ENCODE data around the gene CLCF1.

Gene CLCF1

GRCh38 chr11:67412495-67413179 is 39.2 kb upstream of the CLCF1 start:
- DNase-seq (ENCODE audit: low spot score) = no peak
- no peaks in the 10 kb centered on the region for H3K9me3 Mint-ChIP-seq
- H3K36me3 Mint-ChIP-seq (ENCODE audit: low read depth) = peaks cover 29% of the 10 kb centered on the region
- no peak overlapping the region for H3K4me3 Mint-ChIP-seq
- no peak overlapping the region for H3K27ac Mint-ChIP-seq
- H3K4me1 Mint-ChIP-seq (ENCODE audit: low read depth) = peaks cover 52% of the 10 kb centered on the region
- peaks cover 13% of the 10 kb centered on the region for H3K27me3 Mint-ChIP-seq (ENCODE audit: low read depth)

- Mint-ChIP-seq H3K27ac (peak overlapping the region; percentile 26), H3K4me3 (no peak overlapping the region), H3K9me3 (no peaks in the 10 kb centered on the region), H3K4me1 (ENCODE audit: low read depth) (peaks cover 53% of the 10 kb centered on the region), H3K27me3 (ENCODE audit: low read depth) (peaks cover 13% of the 10 kb centered on the region), H3K36me3 (ENCODE audit: low read depth) (peaks cover 37% of the 10 kb centered on the region)
- no peak for DNase-seq (ENCODE audit: low spot score)
Measured at GRCh38 chr11:67411785-67412152, 38.4 kb upstream of the CLCF1 start.

GRCh38 chr11:67410984-67411784 is 37.8 kb upstream of the CLCF1 start:
- Mint-ChIP-seq H3K9me3 (no peaks in the 10 kb centered on the region), H3K36me3 (ENCODE audit: low read depth) (peaks cover 41% of the 10 kb centered on the region), H3K27me3 (ENCODE audit: low read depth) (peaks cover 7% of the 10 kb centered on the region), H3K27ac (peak overlapping the region; percentile 60), H3K4me1 (ENCODE audit: low read depth) (peaks cover 50% of the 10 kb centered on the region), H3K4me3 (peak overlapping the region; percentile 46)
- DNase-seq (ENCODE audit: low spot score) = no peak

GRCh38 chr11:67410369-67410831 is 37.0 kb upstream of the CLCF1 start:
- Mint-ChIP-seq H3K4me3 (peak overlapping the region; percentile 94), H3K4me1 (ENCODE audit: low read depth) (peaks cover 53% of the 10 kb centered on the region), H3K9me3 (no peaks in the 10 kb centered on the region), H3K27me3 (ENCODE audit: low read depth) (peaks cover 4% of the 10 kb centered on the region), H3K36me3 (ENCODE audit: low read depth) (peaks cover 48% of the 10 kb centered on the region), H3K27ac (peak overlapping the region; percentile 82)
- no peak for DNase-seq (ENCODE audit: low spot score)

GRCh38 chr11:67409781-67410368 is 36.5 kb upstream of the CLCF1 start:
- Mint-ChIP-seq H3K36me3 (ENCODE audit: low read depth) (peaks cover 53% of the 10 kb centered on the region), H3K9me3 (no peaks in the 10 kb centered on the region), H3K4me1 (ENCODE audit: low read depth) (peaks cover 56% of the 10 kb centered on the region), H3K4me3 (peak overlapping the region; percentile 94), H3K27ac (peak overlapping the region; percentile 82), H3K27me3 (ENCODE audit: low read depth) (peaks cover 4% of the 10 kb centered on the region)
- no peak for DNase-seq (ENCODE audit: low spot score)

- H3K9me3 Mint-ChIP-seq = no peaks in the 10 kb centered on the region
- peak; percentile 67 for DNase-seq (ENCODE audit: low spot score)
- peak overlapping the region; percentile 94 for H3K4me3 Mint-ChIP-seq
- H3K27me3 Mint-ChIP-seq (ENCODE audit: low read depth) = peaks cover 4% of the 10 kb centered on the region
- peaks cover 59% of the 10 kb centered on the region for H3K36me3 Mint-ChIP-seq (ENCODE audit: low read depth)
- H3K27ac Mint-ChIP-seq = peak overlapping the region; percentile 82
- H3K4me1 Mint-ChIP-seq (ENCODE audit: low read depth) = peaks cover 56% of the 10 kb centered on the region
Measured at GRCh38 chr11:67409261-67409666, 35.9 kb upstream of the CLCF1 start.

GRCh38 chr11:67408437-67409200 is 35.2 kb upstream of the CLCF1 start:
- H3K27me3 Mint-ChIP-seq (ENCODE audit: low read depth) = peaks cover 4% of the 10 kb centered on the region
- peaks cover 56% of the 10 kb centered on the region for H3K4me1 Mint-ChIP-seq (ENCODE audit: low read depth)
- H3K27ac Mint-ChIP-seq = peak overlapping the region; percentile 82
- no peaks in the 10 kb centered on the region for H3K9me3 Mint-ChIP-seq
- peaks cover 61% of the 10 kb centered on the region for H3K36me3 Mint-ChIP-seq (ENCODE audit: low read depth)
- DNase-seq (ENCODE audit: low spot score) = peak; percentile 25
- peak overlapping the region; percentile 94 for H3K4me3 Mint-ChIP-seq

- peaks cover 64% of the 10 kb centered on the region for H3K36me3 Mint-ChIP-seq (ENCODE audit: low read depth)
- no peak for DNase-seq (ENCODE audit: low spot score)
- peaks cover 50% of the 10 kb centered on the region for H3K4me1 Mint-ChIP-seq (ENCODE audit: low read depth)
- H3K27me3 Mint-ChIP-seq (ENCODE audit: low read depth) = no peaks in the 10 kb centered on the region
- peak overlapping the region; percentile 82 for H3K27ac Mint-ChIP-seq
- H3K9me3 Mint-ChIP-seq = no peaks in the 10 kb centered on the region
- peak overlapping the region; percentile 94 for H3K4me3 Mint-ChIP-seq
Measured at GRCh38 chr11:67407688-67408163, 34.3 kb upstream of the CLCF1 start.

- peak overlapping the region; percentile 94 for H3K4me3 Mint-ChIP-seq
- peak overlapping the region; percentile 82 for H3K27ac Mint-ChIP-seq
- H3K36me3 Mint-ChIP-seq (ENCODE audit: low read depth) = peaks cover 59% of the 10 kb centered on the region
- no peak for DNase-seq (ENCODE audit: low spot score)
- no peaks in the 10 kb centered on the region for H3K9me3 Mint-ChIP-seq
- H3K4me1 Mint-ChIP-seq (ENCODE audit: low read depth) = peaks cover 49% of the 10 kb centered on the region
- no peaks in the 10 kb centered on the region for H3K27me3 Mint-ChIP-seq (ENCODE audit: low read depth)
Measured at GRCh38 chr11:67406969-67407687, 33.7 kb upstream of the CLCF1 start.

- Mint-ChIP-seq H3K4me1 (ENCODE audit: low read depth) (peaks cover 49% of the 10 kb centered on the region), H3K9me3 (no peaks in the 10 kb centered on the region), H3K36me3 (ENCODE audit: low read depth) (peaks cover 59% of the 10 kb centered on the region), H3K4me3 (peak overlapping the region; percentile 94), H3K27ac (peak overlapping the region; percentile 82), H3K27me3 (ENCODE audit: low read depth) (no peaks in the 10 kb centered on the region)
- DNase-seq (ENCODE audit: low spot score) = no peak
Measured at GRCh38 chr11:67406420-67406968, 33.1 kb upstream of the CLCF1 start.

- DNase-seq (ENCODE audit: low spot score) = no peak
- Mint-ChIP-seq H3K9me3 (no peaks in the 10 kb centered on the region), H3K27me3 (ENCODE audit: low read depth) (no peaks in the 10 kb centered on the region), H3K4me1 (ENCODE audit: low read depth) (peaks cover 45% of the 10 kb centered on the region), H3K27ac (peak overlapping the region; percentile 84), H3K36me3 (ENCODE audit: low read depth) (peaks cover 56% of the 10 kb centered on the region), H3K4me3 (peak overlapping the region; percentile 94)
Measured at GRCh38 chr11:67405688-67406339, 32.4 kb upstream of the CLCF1 start.

GRCh38 chr11:67405196-67405567 is 31.8 kb upstream of the CLCF1 start:
- H3K27me3 Mint-ChIP-seq (ENCODE audit: low read depth) = no peaks in the 10 kb centered on the region
- peaks cover 57% of the 10 kb centered on the region for H3K36me3 Mint-ChIP-seq (ENCODE audit: low read depth)
- no peak for DNase-seq (ENCODE audit: low spot score)
- no peaks in the 10 kb centered on the region for H3K9me3 Mint-ChIP-seq
- peak overlapping the region; percentile 94 for H3K4me3 Mint-ChIP-seq
- peak overlapping the region; percentile 84 for H3K27ac Mint-ChIP-seq
- H3K4me1 Mint-ChIP-seq (ENCODE audit: low read depth) = peaks cover 47% of the 10 kb centered on the region

All from T-helper 2 cell treated with Interferon-gamma antibody and Interleukin-4, amounts not matched to agents 5 μg/mL and 100 μg/mL, for 36 hours (primary cell).